T-helper 9 cell (primary cell): ENCODE measurements around the gene SCGN.
"Not testable (repeated sequence)": the region's sequence is repeated elsewhere in the genome, so short reads cannot be mapped to it uniquely, and the experiment has no call there.

Experiments used
- DNase-seq: peaks from one replicate; pipeline ENCODE4 v3.0.0-alpha.2; 2020

The SCGN gene

GRCh38 chr6:25732468-25733198 lies 80.6 kb downstream of the SCGN start:
- no peak for DNase-seq

- DNase-seq = no peak
Observed at GRCh38 chr6:25735261-25735660, 83.2 kb downstream of the SCGN start.

DNA sequence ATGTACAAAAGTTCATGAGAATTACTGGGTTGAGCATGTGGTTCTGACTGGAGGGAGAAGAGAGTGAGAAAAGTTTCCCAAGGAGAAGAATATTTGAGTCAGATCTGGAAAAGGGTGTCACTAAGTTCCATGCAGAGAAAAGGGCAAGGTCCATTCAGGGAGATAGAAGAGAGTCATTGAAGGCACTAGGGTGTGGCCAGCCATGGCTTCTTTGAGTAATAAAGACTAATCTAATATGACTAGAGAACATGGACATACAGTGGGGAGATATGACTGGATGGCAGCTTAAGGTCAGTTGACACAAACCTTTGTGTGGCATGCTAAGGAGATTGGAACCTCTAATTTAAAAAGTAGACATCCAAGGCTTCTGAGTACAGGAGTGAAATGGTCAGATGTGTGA lies 91.9 kb downstream of the SCGN start:
- no peak for DNase-seq

GRCh38 chr6:25745836-25746235 lies 93.8 kb downstream of the SCGN start:
- no peak for DNase-seq

GRCh38 chr6:25746968-25747367 lies 95.0 kb downstream of the SCGN start:
- DNase-seq = no peak

DNA sequence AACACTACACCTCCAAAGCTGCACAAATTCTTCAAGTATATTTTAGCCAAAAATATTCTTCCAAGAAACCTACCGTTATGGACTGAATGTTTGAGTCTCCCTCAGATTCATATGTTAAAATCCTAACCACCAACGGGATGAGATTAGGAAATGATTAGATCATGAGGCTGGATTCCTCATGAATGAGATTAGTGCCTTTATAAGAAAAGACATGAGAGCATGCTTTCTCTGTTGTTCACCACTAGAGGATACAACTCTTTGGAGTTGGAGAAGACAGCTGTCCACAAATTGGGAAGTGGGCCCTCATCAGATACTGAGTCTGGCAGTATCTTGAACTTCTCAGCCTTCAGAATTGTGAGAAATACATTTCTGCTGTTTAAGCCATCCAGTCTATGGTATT lies 95.5 kb downstream of the SCGN start:
- DNase-seq = no peak

- no peak for DNase-seq
Observed at GRCh38 chr6:25748049-25748448, 96.0 kb downstream of the SCGN start.

DNA sequence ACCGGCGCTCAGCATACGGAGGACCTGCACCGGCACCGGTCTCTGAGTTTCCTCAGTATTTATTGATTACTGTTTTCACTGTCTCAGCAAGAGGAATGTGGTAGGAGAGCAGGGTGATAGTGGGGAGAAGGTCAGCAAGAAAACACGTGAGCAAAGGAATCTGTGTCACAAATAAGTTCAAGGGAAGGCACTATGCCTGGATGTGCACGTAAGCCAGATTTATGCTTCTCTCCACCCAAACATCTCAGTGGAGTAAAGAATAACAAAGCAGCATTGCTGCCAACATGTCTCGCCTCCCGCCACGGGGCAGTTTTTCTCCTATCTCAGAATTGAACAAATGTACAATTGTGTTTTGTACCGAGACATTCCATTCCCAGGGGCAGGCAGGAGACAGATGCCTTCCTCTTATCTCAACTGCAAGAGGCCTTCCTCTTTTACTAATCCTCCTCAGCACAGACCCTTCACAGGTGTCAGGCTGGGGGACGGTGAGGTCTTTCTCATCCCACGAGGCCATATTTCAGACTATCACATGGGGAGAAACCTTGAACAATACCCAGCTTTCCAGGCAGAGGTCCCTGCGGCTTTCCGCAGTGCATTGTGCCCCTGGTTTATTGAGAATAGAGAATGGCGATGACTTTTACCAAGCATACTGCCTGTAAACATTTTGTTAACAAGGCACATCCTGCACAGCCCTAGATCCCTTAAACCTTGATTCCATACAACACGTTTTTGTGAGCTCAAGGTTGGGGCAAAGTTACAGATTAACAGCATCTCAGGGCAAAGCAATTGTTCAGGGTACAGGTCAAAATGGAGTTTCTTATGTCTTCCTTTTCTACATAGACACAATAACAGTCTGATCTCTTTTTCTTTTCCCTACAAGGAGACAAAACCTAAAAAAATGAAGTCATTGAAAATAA lies 96.8 kb downstream of the SCGN start:
- not testable (repeated sequence) for DNase-seq

DNA sequence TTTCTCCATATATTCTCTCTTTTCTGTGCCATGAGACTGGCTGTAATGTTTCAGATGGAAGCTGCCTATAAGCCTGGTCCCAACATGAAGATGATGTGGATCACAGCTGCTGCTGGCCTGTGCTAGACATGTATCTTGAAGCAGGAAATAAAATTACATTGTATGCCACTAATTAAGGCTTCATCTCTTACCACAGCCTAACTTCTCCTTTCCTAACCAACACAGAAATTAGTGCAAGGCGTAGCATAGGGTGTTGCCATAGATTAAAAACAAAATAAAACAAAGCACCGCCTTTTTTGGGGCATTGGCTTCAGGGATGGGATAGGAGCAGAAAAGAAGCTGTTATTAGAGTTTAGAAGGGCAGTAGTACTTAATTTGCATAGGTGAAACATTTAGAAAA lies 97.8 kb downstream of the SCGN start:
- no peak for DNase-seq

DNA sequence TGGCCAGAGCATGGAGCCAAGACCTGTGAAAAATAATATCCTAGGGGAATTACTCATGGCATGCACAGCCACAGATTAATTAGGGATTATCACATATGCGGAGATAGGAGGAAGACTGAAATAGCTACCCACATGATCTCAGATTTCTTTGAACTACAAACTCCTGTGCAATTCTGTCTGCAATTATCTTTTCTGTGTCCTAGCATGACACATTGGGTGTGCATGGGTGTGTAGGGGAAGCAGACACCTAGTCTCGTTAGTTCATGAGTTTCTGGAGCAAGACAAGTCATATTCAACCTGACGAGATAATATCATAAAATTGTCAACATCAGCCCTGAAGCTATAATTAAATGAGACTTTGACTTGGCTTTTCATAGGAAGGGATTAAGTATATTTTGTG lies 98.9 kb downstream of the SCGN start:
- no peak for DNase-seq
